Left renal cortex interstitium (tissue), 4 donors: ENCODE data around the gene ILDR1. TPM values are rescaled to one million over a fixed set of nuclear protein-coding genes. Genes with fewer than 3 reads are reported as not detected.
"Not testable (repeated sequence)": the region's sequence is repeated elsewhere in the genome, so short reads cannot be mapped to it uniquely, and the experiment has no call there.

Experiments
- DNase-seq, 4 donors: peaks; one replicate each; pipeline ENCODE4 v3.0.0-alpha.2; 2013; ENCODE audit warnings: low read depth in 4 of 4, low spot score in 2 of 4, missing footprints in 1 of 4
- polyA plus RNA-seq, 4 donors: library from polyadenylated mRNA; unstranded; fragments of 120-200 nt; gene quantifications; one replicate each; pipeline ENCODE4 v1.2.1, GENCODE V29; 2013; ENCODE audit not compliant: insufficient read length in 4 of 4

Gene ILDR1
- 1 to 10 TPM; 8.0 to 9.2 (median 8.6) TPM for polyA plus RNA-seq

GRCh38 chr3:122021811-122022401 lies at the start of gene ILDR1:
ILDR1 (minus strand) TSS chr3:122022247; CDS start chr3:122022077, 170 bp downstream.
- DNase-seq, result no peak

DNA sequence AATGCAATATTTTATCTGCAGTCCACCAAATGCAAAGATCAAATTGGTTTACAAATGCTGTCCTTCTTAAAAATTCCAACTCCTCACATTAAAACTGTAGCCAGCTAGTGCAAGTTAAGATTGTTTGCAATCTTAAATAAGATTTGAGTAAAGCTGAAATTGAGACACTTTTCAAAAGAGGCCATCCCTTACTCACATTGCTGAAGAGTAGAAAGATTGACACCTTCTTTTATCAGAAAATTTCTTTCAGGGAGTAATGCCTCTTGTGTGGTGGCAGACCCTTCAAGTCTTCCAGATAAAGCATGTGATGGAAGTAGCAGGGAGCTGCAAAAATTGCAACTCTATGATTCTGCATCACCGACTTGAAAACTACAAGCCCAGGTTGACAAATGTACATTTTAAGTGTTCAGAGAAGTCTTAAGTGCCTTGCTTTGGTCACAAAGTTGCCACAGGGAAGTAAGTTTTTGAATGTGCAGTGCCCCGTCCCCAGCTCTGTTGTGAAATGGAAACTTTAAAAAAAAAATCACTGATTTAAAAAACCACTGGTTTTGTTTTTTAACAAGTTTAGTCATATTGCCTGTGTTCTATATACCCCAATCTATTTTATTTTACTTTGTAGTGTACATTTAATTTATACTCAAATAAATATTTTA lies 45.7 kb upstream of the ILDR1 start:
- DNase-seq, result no peak

DNA sequence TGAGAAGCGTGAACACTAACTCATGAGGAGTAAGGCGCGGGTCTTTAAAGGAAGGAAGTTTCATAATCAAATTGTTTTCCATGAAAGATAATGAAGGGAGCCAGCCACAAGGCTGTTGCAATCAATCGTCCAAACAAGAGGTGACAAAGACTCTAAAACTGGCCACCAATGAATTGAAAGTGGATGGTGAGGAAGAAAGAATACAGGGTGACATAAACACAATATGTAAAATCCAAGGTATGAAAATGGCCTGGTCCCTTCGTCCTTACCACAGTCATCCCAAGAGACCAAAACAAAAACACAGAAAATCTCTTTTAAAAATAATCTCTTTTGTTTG lies 45.1 kb upstream of the ILDR1 start:
- DNase-seq, result no peak

GRCh38 chr3:122066331-122067213 lies 44.5 kb upstream of the ILDR1 start:
- DNase-seq, result no peak

DNA sequence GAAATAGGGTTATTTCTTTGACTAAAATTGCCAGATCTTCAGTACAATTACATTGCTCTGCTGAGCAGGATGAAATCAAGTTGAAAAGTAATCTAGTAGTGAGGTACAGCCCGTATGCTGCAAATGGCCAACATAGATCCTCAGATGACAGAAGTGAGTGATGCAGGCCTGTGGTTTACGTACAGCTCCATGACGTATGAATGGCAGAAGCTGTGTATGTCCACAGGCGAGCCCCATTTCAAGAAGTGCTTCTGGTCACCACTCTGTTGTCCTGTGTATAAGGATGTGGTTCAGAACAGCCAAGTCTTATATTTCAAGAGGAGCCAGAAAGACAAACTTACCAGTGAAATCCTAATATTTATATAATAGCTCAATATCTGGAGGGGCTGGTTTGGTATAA lies 42.3 kb upstream of the ILDR1 start:
- no peak for DNase-seq

DNA sequence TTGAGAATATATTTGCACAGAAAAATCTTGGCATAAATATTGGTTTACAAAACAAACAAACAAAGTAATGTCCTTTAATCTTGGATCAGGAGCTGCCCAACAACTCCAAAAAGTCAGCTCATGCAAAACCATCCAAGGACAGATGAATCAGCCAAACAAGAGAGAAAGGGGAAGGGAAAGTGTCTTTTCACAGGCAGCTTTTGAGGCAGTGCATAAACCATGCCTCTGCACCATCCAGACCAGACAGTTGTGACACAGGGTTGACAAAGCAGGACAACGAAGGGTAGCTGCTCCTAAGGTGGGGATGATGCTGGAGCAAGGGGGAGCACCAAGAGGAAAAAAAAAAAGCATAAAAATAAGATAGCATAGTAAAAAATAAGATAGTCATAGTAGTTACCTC lies 41.9 kb upstream of the ILDR1 start:
- no peak for DNase-seq

- no peak for DNase-seq
These were observed 38.1 kb upstream of the ILDR1 start for GRCh38 chr3:122060040-122060698.

GRCh38 chr3:122058294-122058693 lies 36.2 kb upstream of the ILDR1 start:
- no peak for DNase-seq

- no peak for DNase-seq
These were observed 35.6 kb upstream of the ILDR1 start for GRCh38 chr3:122057671-122058070.

DNA sequence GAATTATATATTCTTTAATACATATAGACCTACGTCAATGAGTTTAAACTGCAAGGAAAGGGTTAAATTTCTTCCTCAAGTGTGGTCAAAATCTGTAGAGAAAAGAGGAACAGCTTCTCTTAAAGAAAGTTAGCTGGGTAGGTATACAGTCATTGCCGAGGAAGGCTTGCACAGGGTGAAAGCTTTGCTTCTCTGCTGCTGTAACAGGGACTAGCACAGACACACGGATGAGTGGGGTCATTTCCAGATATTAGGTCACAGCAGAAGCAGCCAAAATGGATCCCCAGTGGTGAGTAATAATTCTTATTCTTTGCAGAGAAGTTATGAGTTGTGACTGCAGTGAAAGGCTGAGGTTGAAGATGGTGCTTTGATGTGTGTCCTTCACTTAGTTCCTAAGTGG lies 33.2 kb upstream of the ILDR1 start, which contains the start of gene CD86:
TSS of gene CD86 (plus strand) at position 148 of the 400 bp plus-strand sequence. CDS start at position 276, 128 bp downstream.
- DNase-seq, result no peak

DNA sequence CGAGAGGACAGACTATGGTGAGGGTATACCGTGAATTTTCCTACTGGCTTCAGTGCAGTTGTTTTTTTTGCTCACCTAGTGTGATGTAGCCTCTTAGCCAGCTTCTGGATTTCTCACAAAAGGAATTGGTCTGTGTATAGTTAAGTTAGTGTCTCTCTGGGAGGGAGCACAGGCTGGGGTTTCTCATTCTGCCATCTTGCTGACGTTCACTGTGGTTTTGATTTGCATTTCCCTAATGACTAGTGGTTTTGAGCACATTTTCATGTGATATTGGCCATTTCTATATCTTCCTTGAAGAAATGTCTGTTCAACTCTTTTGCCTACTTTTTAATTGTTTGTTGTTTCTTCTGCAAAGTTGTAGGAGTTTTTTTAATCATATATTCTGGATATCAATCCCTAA lies 30.9 kb upstream of the ILDR1 start:
- no peak for DNase-seq

GRCh38 chr3:122047773-122048172 lies 25.7 kb upstream of the ILDR1 start:
- DNase-seq, result not testable (repeated sequence)

GRCh38 chr3:122047296-122047695 lies 25.2 kb upstream of the ILDR1 start:
- not testable (repeated sequence) for DNase-seq

- DNase-seq, result no peak
These were observed 11.0 kb upstream of the ILDR1 start for GRCh38 chr3:122033023-122033422.

- DNase-seq, result no peak
These were observed 10.5 kb upstream of the ILDR1 start for GRCh38 chr3:122032531-122032930.

DNA sequence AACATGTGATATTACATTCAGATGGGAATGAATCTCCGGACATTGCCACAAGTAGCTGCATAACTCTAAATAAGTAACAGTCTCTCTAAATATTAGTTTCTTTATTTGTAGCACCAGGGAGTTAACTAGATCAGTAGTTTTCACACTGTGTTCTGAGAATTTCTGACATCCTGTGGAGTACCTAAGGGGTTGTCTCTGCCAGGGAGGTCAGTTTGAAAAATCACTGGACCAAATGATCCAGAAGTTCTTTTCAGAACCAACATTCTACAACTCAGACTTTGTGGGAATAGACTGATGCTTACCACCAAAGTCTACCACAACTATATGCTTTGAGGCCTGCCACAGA lies 9.0 kb upstream of the ILDR1 start:
- DNase-seq, result no peak

DNA sequence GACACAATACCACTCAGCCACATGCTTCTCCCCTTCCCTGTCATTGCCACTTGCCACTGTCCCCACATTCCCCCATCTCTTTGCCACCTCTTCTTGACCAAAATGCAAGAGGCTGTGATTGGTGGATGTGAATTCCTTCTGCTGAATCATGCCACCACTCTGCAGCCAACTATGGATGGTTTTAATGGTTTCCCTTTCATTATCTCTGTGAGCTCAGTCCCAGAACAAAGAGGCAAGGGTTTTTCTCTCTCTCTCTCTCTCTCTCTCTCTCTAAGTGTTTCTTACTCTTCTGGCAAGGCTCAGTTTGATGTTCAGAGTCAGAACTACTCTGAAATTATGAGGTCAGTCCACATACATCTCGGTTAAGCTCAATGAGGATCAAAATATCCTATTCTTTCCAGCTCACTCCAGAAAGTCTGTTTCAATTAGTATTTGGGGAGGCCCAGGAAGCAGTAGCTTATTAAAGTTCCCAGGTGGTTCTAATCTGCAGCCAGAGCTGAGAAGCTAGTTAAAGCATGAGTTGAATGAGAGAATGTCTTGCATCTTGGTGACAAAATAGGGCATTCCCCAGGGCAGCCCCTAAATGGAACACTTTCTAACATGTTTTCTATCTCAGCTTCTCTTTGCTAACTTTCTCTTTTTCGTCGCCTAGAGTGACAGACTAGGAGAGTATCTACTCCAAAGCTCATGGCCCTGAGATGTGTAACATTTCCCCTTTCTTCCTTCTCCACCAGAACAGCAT lies 8.5 kb upstream of the ILDR1 start:
- no peak for DNase-seq

DNA sequence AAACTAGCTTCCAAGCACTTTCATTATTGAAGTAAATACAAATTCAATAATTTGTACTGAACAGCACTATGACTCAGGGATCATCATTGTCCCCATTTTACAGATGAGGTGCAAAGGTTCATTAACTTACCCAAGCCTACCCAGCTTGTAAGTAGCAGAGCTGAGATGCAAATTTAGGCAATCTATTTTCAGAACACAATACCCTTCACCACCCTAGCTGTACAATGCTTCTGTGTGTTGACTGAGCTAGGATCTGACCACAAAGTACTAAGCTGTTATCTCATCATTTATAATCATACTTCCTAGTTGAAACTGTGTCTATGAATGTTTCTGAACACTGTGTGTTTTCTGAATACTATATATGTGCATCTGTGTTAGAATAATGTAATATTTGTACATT lies 3.2 kb upstream of the ILDR1 start:
- no peak for DNase-seq

DNA sequence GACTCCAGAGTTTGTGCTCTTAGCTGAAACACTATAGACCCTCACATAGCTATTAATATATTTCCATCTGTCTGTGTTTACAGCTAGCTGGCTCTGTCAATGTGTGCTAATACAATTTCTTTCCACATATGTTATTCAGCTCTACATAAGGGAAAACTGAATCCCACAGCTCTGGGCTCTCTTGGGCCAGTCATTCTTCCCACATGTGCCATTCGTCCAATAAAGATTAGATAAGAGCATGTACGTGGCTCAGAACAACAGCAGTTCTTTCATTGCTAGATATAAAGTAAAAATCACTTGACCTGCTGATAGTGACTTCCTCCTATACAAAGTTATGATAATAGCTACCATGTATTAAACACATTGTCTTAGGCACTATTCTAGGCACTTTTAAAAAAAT lies 2.8 kb upstream of the ILDR1 start:
- no peak for DNase-seq

DNA sequence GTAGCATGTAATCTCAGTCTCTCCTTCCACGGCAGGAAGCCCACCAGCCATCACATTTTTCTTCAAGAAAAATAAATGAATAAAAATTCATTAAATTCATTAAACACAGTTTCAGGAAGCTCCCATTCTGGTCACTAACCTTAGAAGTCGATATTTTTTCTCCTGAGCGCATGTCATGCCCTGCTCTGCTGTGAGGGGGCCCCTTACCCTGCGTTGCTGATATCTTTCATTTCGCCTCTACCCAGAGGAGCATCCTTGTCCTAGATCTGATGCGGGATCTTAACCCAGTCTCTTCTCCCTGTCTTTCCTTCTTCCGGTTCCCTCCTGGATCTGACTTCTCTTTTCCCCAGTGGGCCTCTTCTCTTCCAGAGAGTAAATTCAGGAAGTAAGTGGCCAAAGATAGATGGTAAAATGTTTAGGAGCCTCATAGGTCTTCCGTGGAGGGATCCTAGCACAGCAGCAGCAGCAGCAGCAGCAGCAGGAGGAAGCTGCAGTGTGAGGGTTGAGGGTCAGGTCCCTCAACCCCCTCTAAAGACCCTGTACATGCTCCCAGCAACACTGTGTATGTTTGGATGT lies 1.4 kb upstream of the ILDR1 start:
- DNase-seq, result no peak
